ENCODE results near the gene ENPEP.

ENPEP gene

DNA sequence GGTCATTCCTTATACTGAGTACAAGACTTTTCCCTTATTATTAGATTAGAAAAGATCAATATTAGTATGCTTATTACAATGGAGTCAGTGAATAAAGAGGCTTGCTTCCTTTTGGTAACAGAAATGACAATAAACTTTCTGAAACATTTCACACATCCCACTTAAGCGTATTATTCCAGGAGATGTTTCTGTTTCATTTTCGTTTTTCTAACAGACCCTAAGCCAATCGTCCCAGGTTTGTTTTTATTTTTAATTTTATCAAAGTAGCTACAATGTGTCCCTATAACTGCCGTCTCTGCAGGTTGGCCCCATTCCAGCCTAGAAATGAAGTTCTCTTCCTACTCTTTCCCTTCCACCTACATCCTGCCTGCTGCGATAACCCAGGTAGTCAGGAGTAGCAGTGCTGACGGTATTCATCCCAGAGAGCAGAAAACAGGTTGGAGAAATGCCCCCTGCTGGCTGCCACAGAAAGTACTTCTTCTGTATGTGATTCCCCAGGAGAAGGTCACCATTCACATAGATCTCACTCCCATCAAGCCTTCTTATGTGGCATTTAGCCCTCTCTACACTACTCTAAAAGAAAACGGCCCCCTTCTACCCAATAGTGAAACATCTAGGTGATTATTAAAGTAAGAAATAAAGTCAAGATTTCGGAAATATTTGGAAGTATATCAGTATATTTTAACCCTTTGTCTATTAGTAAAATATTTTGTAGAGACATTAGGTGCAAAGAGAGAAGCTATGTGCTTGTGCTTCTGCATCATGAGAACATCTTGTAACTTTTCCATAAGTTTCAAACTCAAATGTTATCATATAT is 40.4 kb downstream of the ENPEP start:
- Histone ChIP-seq H3K4me3 (ENCODE audit: insufficient read depth, low read depth, low read length) (no peak overlapping the region), H3K9me3 (ENCODE audit: control insufficient read depth, low read length) (no peaks in the 10 kb centered on the region), H3K27me3 (ENCODE audit: control insufficient read depth, insufficient read depth, low read length, poor library complexity, severe bottlenecking) (no peaks in the 10 kb centered on the region), H3K36me3 (ENCODE audit: control insufficient read depth, insufficient read depth, low read length) (no peaks in the 10 kb centered on the region), H3K27ac (ENCODE audit: insufficient read depth, low read depth, low read length, poor library complexity, severe bottlenecking) (no peak overlapping the region), H3K4me1 (ENCODE audit: control insufficient read depth, insufficient read depth, low read length) (no peaks in the 10 kb centered on the region)
- WGBS, 2 experiments = 56 to 61% methylated on average over 6 of the region's 8 CpGs

DNA sequence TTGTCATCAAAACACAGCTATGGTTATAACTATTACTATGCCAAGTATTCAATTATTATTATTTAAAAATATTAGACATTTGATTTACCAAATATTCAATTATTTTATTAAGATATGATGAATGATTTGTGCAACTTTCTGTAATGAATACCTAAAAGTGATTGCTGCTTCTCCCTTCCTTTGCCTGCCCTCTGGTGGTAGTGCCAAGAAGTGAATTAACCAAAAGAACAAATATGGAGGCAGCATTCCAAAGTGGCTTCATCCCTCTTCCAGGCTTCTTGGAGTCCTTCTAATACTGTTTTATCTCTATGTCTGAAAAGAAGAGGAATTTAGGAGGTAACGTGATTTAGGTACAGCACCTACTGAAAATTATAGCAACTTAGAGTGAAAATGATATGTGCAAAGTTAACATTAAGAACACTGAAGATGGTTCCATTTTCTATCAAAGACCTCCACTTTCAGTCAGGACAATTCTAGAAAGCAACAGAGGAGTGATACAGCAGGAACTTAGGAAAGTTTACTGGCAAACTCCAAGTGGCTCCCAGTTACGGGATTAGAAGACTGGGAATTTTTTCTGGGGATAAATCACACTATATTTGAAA is 43.0 kb downstream of the ENPEP start:
- Histone ChIP-seq H3K4me1 (ENCODE audit: control insufficient read depth, insufficient read depth, low read length) (no peaks in the 10 kb centered on the region), H3K4me3 (ENCODE audit: insufficient read depth, low read depth, low read length) (no peak overlapping the region), H3K27me3 (ENCODE audit: control insufficient read depth, insufficient read depth, low read length, poor library complexity, severe bottlenecking) (no peaks in the 10 kb centered on the region), H3K36me3 (ENCODE audit: control insufficient read depth, insufficient read depth, low read length) (no peaks in the 10 kb centered on the region), H3K9me3 (ENCODE audit: control insufficient read depth, low read length) (no peaks in the 10 kb centered on the region), H3K27ac (ENCODE audit: insufficient read depth, low read depth, low read length, poor library complexity, severe bottlenecking) (no peak overlapping the region)
- WGBS, 2 experiments = 83 to 100% methylated on average over 1 to 2 of the region's 2 CpGs

DNA sequence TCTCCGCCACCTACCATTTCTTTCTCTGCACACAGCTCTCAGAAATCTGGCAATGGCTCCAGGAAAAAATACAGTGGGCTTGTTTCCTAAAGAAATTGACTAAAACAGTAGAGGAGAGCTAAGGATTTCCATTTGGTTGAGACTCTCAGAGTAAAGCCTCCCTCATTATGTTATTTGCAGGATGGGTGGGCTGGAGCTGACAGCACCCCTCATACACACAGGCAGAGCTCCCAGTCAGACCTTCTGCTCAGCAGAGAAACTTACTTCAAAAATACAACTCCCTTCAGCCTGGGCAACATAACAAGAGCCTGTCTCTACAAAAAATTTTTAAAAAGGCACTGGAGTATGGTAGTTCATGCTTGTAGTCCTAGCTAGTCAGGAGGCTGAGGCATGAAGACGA is 44.9 kb downstream of the ENPEP start:
- no peaks in the 10 kb centered on the region for H3K4me1 ChIP-seq (ENCODE audit: control insufficient read depth, insufficient read depth, low read length)
- no peaks in the 10 kb centered on the region for H3K27me3 ChIP-seq (ENCODE audit: control insufficient read depth, insufficient read depth, low read length, poor library complexity, severe bottlenecking)
- no peaks in the 10 kb centered on the region for H3K9me3 ChIP-seq (ENCODE audit: control insufficient read depth, low read length)
- H3K4me3 ChIP-seq (ENCODE audit: insufficient read depth, low read depth, low read length) = no peak overlapping the region
- WGBS, 2 experiments = 81 to 88% methylated on average over 2 of the region's 2 CpGs
- H3K36me3 ChIP-seq (ENCODE audit: control insufficient read depth, insufficient read depth, low read length) = no peaks in the 10 kb centered on the region
- H3K27ac ChIP-seq (ENCODE audit: insufficient read depth, low read depth, low read length, poor library complexity, severe bottlenecking) = no peak overlapping the region

DNA sequence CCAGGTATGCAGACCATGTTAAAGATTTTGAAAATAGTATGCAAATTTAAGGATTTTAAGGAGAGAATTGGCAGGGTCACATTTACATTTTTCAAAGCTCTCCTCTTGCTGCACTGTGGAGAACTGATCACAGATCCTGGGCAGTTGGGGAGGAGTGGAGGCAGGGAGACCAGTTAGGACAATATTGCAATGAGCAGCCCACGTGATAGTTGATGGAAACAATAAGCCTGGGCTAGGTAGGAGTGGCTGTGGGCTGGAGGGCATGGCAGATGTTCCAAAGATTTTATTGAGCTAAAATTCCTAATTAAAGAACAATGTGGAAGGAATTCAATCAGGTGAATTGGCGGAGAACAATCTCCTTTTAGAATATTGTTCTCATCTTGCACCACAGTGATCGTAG is 50.6 kb downstream of the ENPEP start:
- Histone ChIP-seq H3K27me3 (ENCODE audit: control insufficient read depth, insufficient read depth, low read length, poor library complexity, severe bottlenecking) (no peaks in the 10 kb centered on the region), H3K36me3 (ENCODE audit: control insufficient read depth, insufficient read depth, low read length) (no peaks in the 10 kb centered on the region), H3K4me1 (ENCODE audit: control insufficient read depth, insufficient read depth, low read length) (no peaks in the 10 kb centered on the region), H3K4me3 (ENCODE audit: insufficient read depth, low read depth, low read length) (no peak overlapping the region), H3K9me3 (ENCODE audit: control insufficient read depth, low read length) (no peaks in the 10 kb centered on the region), H3K27ac (ENCODE audit: insufficient read depth, low read depth, low read length, poor library complexity, severe bottlenecking) (no peak overlapping the region)
- 91 to 99% methylated on average over 3 of the region's 3 CpGs for WGBS, 2 experiments

DNA sequence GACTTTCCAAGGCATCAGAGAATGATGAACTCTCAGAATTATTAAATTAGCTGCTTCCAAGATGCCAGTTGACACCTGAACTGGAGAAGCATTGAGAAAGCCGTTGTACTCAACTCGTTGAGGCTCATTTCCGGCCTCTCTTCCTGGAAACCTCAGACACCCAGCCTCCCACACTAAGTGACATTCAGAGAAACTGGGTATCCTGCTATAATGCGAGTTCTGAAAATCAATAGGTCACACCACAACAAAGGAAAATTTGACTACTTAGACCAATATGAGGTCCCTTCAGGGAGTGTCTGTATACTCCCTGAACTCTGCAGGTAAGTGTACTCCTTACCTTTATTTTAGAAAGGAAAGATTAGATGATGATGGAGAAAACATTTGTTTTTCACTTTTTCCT is 51.2 kb downstream of the ENPEP start:
- 94 to 97% methylated on average over 4 of the region's 4 CpGs for WGBS, 2 experiments
- H3K36me3 ChIP-seq (ENCODE audit: control insufficient read depth, insufficient read depth, low read length) = no peaks in the 10 kb centered on the region
- no peaks in the 10 kb centered on the region for H3K27me3 ChIP-seq (ENCODE audit: control insufficient read depth, insufficient read depth, low read length, poor library complexity, severe bottlenecking)
- H3K4me1 ChIP-seq (ENCODE audit: control insufficient read depth, insufficient read depth, low read length) = no peaks in the 10 kb centered on the region
- no peak overlapping the region for H3K27ac ChIP-seq (ENCODE audit: insufficient read depth, low read depth, low read length, poor library complexity, severe bottlenecking)
- no peaks in the 10 kb centered on the region for H3K9me3 ChIP-seq (ENCODE audit: control insufficient read depth, low read length)
- no peak overlapping the region for H3K4me3 ChIP-seq (ENCODE audit: insufficient read depth, low read depth, low read length)

DNA sequence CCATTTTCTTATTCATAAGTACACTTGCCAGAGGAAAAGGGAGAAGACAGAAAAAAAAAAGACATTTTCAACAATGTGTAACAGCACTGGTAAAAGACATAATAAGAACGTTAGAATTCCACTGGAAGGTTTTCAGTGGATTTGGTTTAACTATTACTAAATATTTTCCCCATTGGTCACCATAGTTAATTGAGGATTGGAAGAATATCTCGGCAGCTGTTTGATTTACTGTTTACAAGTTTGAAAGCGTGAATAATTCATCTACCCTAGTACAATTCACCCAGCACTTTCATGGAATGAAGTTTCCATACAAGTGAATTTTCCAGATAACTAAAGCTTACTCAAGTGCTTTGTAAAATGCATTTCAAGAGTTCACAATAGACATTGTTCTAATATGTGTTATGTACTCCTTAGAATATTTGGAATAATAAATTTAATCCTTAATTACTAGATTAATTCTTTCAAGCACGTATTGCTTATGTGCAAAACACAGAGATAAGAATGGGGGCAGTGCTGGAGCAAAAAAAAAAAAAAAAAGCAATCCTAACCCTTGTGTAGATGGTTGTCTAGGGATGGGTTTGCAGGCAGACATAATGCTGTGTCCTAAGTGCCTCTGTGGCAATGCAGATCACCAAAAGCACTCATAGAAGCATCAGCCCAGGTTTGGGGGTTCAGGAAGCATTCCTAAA is 57.1 kb downstream of the ENPEP start:
- H3K4me1 ChIP-seq (ENCODE audit: control insufficient read depth, insufficient read depth, low read length) = peaks cover 3% of the 10 kb centered on the region
- no peaks in the 10 kb centered on the region for H3K36me3 ChIP-seq (ENCODE audit: control insufficient read depth, insufficient read depth, low read length)
- H3K27ac ChIP-seq (ENCODE audit: insufficient read depth, low read depth, low read length, poor library complexity, severe bottlenecking) = no peak overlapping the region
- no peaks in the 10 kb centered on the region for H3K27me3 ChIP-seq (ENCODE audit: control insufficient read depth, insufficient read depth, low read length, poor library complexity, severe bottlenecking)
- no peaks in the 10 kb centered on the region for H3K9me3 ChIP-seq (ENCODE audit: control insufficient read depth, low read length)
- whole genome bisulfite sequencing, 2 experiments = 100% methylated on average over 2 to 4 of the region's 4 CpGs
- H3K4me3 ChIP-seq (ENCODE audit: insufficient read depth, low read depth, low read length) = no peak overlapping the region

DNA sequence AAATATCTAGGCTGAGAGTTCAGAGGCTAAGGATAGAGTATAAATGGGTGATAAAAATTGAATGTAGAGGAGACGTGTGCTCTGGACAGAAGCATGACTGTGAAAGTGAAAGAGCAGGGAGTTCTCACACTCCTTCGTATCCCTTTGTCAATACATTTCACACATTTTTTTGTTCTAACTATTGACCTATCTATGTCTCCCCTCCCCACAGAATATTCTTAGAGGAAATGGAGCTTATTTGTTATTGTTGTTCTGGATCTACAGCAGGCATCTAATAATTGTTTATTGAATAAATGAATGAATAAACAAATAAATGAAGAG is 57.6 kb downstream of the ENPEP start:
- H3K4me1 ChIP-seq (ENCODE audit: control insufficient read depth, insufficient read depth, low read length) = peaks cover 3% of the 10 kb centered on the region
- H3K4me3 ChIP-seq (ENCODE audit: insufficient read depth, low read depth, low read length) = no peak overlapping the region
- H3K9me3 ChIP-seq (ENCODE audit: control insufficient read depth, low read length) = no peaks in the 10 kb centered on the region
- no peaks in the 10 kb centered on the region for H3K36me3 ChIP-seq (ENCODE audit: control insufficient read depth, insufficient read depth, low read length)
- H3K27me3 ChIP-seq (ENCODE audit: control insufficient read depth, insufficient read depth, low read length, poor library complexity, severe bottlenecking) = no peaks in the 10 kb centered on the region
- H3K27ac ChIP-seq (ENCODE audit: insufficient read depth, low read depth, low read length, poor library complexity, severe bottlenecking) = no peak overlapping the region
- WGBS, 2 experiments = 78 to 89% methylated on average over 2 of the region's 2 CpGs

DNA sequence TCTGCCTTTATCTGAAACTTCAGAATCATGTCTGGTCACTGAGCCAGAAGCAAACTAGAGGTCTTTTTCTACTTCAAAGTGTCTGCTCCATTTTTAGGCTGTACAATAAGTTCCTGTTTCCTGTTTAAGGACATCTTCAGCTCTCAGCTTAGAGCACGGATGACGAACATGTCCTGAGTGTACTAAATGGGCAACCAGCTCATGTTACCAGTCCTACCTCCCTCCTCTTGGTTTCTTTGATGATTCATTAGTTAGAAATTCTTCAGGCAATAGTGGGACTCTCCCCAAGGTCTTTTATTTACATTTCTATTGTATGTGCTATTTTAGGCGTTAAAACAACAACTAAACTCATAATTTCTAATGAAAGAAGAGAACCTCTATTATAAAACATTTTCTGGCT is 58.0 kb downstream of the ENPEP start:
- 57 to 63% methylated on average over 2 to 3 of the region's 3 CpGs for WGBS, 2 experiments
- no peak overlapping the region for H3K4me3 ChIP-seq (ENCODE audit: insufficient read depth, low read depth, low read length)
- peaks cover 3% of the 10 kb centered on the region for H3K4me1 ChIP-seq (ENCODE audit: control insufficient read depth, insufficient read depth, low read length)
- no peaks in the 10 kb centered on the region for H3K36me3 ChIP-seq (ENCODE audit: control insufficient read depth, insufficient read depth, low read length)
- no peaks in the 10 kb centered on the region for H3K9me3 ChIP-seq (ENCODE audit: control insufficient read depth, low read length)
- H3K27me3 ChIP-seq (ENCODE audit: control insufficient read depth, insufficient read depth, low read length, poor library complexity, severe bottlenecking) = no peaks in the 10 kb centered on the region
- H3K27ac ChIP-seq (ENCODE audit: insufficient read depth, low read depth, low read length, poor library complexity, severe bottlenecking) = no peak overlapping the region

DNA sequence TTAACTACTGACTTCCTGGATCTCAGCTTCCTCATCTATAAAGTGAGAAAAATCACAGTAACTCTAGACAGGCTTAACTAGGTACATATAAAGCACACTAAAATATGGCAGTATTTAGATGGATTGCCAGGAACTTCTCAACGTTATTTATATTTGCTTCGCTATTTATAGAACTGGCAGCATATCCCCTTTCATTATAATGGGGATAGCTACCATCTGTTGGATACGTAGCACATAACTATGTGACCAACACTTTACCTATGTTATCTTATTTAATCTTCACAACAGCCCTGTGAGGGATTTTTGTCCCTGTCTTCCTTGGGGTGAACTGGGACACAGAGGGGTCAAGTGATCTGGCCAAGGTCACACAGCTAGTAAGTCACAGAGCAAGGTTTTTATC is 64.6 kb downstream of the ENPEP start:
- H3K4me3 ChIP-seq (ENCODE audit: insufficient read depth, low read depth, low read length) = no peak overlapping the region
- H3K27ac ChIP-seq (ENCODE audit: insufficient read depth, low read depth, low read length, poor library complexity, severe bottlenecking) = no peak overlapping the region
- H3K27me3 ChIP-seq (ENCODE audit: control insufficient read depth, insufficient read depth, low read length, poor library complexity, severe bottlenecking) = no peaks in the 10 kb centered on the region
- no peaks in the 10 kb centered on the region for H3K4me1 ChIP-seq (ENCODE audit: control insufficient read depth, insufficient read depth, low read length)
- H3K36me3 ChIP-seq (ENCODE audit: control insufficient read depth, insufficient read depth, low read length) = no peaks in the 10 kb centered on the region
- no peaks in the 10 kb centered on the region for H3K9me3 ChIP-seq (ENCODE audit: control insufficient read depth, low read length)
- 92 to 100% methylated on average over 2 to 3 of the region's 3 CpGs for WGBS, 2 experiments

DNA sequence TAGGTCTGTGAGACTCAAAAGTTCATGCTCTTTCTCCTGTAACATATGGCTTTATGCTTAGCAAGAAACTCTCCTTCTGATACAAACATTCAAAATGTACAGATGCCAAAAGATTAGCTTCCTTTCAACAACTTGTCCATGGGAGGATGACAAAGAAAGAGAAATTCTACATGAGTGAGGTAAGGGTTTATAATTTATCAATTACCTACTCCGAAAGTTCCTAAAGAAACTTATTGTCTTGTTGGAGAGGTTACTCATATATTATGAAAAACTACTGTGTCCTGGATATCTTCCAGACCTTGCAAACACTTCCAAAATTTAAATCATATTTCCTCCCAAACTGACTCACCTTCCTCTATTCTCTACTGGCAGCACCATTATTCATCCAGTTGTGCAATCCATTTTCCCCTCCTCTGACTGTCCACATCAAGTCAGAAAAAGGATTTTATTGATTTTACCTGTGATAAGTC is 65.1 kb downstream of the ENPEP start:
- no peaks in the 10 kb centered on the region for H3K36me3 ChIP-seq (ENCODE audit: control insufficient read depth, insufficient read depth, low read length)
- WGBS, 2 experiments = no CpG with 5 or more reads among the region's 1 CpG
- no peaks in the 10 kb centered on the region for H3K27me3 ChIP-seq (ENCODE audit: control insufficient read depth, insufficient read depth, low read length, poor library complexity, severe bottlenecking)
- no peaks in the 10 kb centered on the region for H3K9me3 ChIP-seq (ENCODE audit: control insufficient read depth, low read length)
- no peak overlapping the region for H3K27ac ChIP-seq (ENCODE audit: insufficient read depth, low read depth, low read length, poor library complexity, severe bottlenecking)
- no peaks in the 10 kb centered on the region for H3K4me1 ChIP-seq (ENCODE audit: control insufficient read depth, insufficient read depth, low read length)
- no peak overlapping the region for H3K4me3 ChIP-seq (ENCODE audit: insufficient read depth, low read depth, low read length)
